GM21528 (cell line): Measurements from ENCODE around the gene EXTL1.

Experiments used
- ATAC-seq: cut with Tn5 transposase; IDR thresholded peaks from one replicate; pipeline ENCODE4 v1.9.1; 2021; ENCODE audit warnings: mild to moderate bottlenecking, moderate library complexity; ENCODE audit not compliant: unreplicated experiment, low FRiP score

EXTL1 gene

GRCh38 chr1:26020941-26021646, 481 bp upstream of the EXTL1 start:
- no peak for ATAC-seq

- ATAC-seq, result no peak
These were observed 817 bp downstream of the EXTL1 start for GRCh38 chr1:26022404-26022779.

GRCh38 chr1:26023009-26023408, 1.4 kb downstream of the EXTL1 start:
- ATAC-seq, result no peak

GRCh38 chr1:26023826-26024225, 2.3 kb downstream of the EXTL1 start:
- no peak for ATAC-seq

GRCh38 chr1:26025060-26025459, 3.5 kb downstream of the EXTL1 start:
- ATAC-seq, result no peak

- ATAC-seq, result no peak
These were observed 3.9 kb downstream of the EXTL1 start for GRCh38 chr1:26025517-26025916.

- ATAC-seq, result no peak
These were observed 6.3 kb downstream of the EXTL1 start for GRCh38 chr1:26027716-26028489.

- ATAC-seq, result no peak
These were observed 7.0 kb downstream of the EXTL1 start for GRCh38 chr1:26028490-26028980.

- ATAC-seq, result no peak
These were observed 7.7 kb downstream of the EXTL1 start for GRCh38 chr1:26029054-26029863.

- no peak for ATAC-seq
These were observed 8.4 kb downstream of the EXTL1 start for GRCh38 chr1:26029864-26030481.

GRCh38 chr1:26031196-26031595, 9.6 kb downstream of the EXTL1 start:
- ATAC-seq, result no peak

GRCh38 chr1:26031611-26032220, 10.1 kb downstream of the EXTL1 start:
- ATAC-seq, result no peak

GRCh38 chr1:26032656-26033357, 11.2 kb downstream of the EXTL1 start:
- no peak for ATAC-seq

- no peak for ATAC-seq
These were observed 13.1 kb downstream of the EXTL1 start for GRCh38 chr1:26034504-26035202.

GRCh38 chr1:26035203-26035958, 13.8 kb downstream of the EXTL1 start:
- peak; percentile 89 for ATAC-seq

- peak; percentile 71 for ATAC-seq
These were observed 14.6 kb downstream of the EXTL1 start for GRCh38 chr1:26035959-26036755.

- no peak for ATAC-seq
These were observed 15.2 kb downstream of the EXTL1 start for GRCh38 chr1:26036756-26037281.
